Measurements from ENCODE around the gene RSPO3.

Gene RSPO3

GRCh38 chr6:127111526-127111925, 6.9 kb upstream of the RSPO3 start:
- no peak for DNase-seq (ENCODE audit: low read depth in 2 of 2)

DNA sequence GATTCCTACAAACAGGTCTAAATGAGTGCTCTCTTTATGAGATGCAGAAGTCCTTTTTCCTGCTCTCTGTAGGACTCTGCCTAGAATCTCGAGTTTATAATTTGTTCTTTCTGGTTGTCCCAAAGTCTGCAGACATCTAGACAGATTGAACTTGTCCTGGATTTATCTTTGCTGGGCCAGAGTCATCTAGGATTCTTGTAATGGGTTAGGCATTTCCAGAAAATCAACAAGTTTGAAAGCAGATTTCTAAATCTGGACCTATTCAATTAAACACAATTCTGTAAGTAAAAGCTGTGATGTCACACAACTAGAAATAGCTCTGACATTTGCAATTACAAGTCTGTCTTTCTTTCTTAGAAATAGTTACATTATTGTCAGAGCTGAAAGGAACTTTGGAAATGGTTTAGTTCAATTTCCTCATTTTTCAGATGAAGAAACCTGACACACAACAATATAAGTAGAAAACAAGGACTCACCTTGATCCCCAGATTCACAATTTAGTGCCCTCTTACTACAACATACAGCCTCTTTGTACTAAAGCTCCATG, 4.2 kb upstream of the RSPO3 start:
- no peak for DNase-seq (ENCODE audit: low read depth in 2 of 2)

DNA sequence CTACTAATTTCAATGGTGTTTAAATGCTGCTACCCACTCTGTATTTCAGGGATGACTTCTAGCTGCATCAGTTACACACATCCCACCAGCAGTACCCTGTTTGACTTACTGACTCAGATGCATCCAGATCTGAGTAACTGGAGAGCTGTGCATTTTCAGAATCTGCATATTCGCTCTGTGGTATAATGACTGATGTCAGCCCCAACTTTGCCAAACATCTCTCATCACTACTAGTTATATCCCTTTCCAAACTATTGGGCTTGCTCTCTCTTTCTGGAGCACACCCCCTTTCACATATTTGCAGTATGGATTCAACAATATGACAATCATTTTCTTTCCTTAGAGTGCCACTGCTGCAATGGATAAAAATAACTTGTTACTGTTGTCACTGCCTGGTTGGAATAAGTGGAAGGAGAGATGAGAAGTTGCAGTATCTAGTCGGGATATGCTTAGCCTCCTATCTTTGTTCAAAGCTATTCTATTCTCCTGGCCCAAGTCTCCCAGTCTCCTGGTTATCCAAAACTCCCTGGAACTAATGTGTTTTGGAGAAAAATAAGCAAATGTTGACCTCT, 3.3 kb upstream of the RSPO3 start:
- DNase-seq (ENCODE audit: low read depth in 2 of 2): no peak

DNA sequence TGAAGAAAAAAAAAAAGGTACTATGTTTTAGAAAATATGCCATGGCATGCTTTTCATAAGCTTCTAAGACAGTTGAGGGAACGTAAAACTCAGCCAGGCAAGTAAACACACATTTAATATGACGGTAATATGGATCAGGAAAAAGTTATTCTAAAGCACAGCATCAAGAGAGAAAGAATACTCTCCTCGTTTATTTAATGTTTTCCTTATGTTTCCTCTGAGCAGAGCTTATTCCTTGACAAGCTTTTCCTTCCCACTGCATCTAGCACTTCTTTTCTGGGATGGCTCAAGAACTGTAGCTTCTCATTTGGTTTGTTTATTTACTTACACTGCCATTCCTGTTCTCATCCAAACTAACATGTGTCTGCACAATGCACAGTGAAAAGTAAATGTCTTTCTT, 2.7 kb upstream of the RSPO3 start:
- DNase-seq (ENCODE audit: low read depth in 2 of 2): no peak

- no peak for DNase-seq (ENCODE audit: low read depth in 2 of 2)
Measured at GRCh38 chr6:127117979-127118297, 533 bp upstream of the RSPO3 start.

DNA sequence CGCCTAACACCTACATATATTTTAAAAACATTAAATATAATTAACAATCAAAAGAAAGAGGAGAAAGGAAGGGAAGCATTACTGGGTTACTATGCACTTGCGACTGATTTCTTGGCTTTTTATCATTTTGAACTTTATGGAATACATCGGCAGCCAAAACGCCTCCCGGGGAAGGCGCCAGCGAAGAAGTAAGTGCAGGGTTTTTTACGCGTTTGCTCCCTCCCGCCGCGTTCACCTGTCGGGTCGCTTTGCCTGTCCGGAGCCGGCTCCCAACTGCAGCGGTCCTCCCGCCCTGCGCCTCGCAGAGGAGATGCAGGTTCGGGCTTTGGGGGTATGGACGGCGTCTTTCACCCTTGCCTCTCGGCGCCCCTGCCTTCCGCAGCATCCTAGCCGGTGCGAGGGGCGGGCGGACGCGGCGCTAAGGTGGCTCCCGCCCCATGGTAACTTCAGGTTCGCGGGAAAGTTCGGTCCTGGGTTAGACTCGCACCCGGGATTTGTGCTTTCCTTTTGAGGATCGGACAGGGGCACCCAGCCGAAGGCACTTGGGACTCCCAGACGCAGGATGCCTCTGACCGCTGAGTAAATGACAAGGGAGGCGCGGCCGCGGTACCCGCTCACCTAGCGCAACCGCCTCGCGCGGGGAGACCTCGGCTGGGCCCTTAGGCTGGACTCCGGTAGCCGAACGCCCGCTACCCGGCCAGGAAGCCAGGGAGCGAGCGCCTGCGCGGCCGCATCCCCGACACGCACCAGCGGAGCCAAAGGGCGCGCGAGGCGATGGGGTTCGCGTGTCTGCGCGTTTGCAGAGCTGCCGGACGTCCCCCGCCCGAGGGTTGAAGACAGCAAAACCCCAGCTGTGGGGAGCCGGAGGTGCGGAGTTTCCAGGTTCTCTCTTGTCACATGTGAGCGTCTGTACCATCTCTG, 891 bp downstream of the RSPO3 start:
- DNase-seq (ENCODE audit: low read depth in 2 of 2): no peak

DNA sequence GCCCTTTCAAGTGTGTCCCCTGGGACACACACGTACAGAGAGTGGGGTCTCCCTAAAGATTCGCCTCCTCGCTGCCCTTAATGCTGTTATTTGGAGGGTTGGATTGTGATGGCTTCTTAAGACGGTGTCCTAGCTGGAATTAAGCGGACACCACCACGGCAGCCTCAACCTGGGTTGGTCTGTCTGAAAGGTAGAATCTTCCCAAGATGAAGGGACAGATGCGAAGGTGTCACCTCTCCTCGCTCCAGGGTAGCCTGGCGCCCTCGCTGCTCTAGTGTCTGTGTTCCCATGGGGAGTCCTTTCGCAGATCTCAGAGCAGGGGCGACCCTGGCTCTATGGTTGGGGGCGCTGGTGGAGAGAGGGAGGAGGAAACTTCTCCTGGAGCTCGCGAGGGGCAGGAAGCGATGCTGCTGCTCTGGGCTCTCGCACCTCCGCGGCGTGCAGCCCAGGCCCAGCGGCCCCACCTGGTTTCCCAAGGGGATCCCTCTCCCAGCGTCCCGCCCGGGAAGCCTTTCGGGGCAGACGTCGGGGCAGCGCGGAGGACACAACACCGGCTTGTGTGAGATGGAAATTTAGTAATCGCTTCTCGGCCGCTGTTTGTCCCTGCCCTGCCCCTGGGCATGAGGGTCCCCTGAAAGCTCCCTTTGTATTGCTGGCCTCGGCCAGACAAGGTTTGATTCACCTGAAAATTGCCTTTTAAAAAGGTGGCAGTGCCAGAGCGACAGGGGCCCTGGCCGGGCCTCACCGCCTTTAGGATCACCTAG, 1.7 kb downstream of the RSPO3 start:
- no peak for DNase-seq (ENCODE audit: low read depth in 2 of 2)

DNA sequence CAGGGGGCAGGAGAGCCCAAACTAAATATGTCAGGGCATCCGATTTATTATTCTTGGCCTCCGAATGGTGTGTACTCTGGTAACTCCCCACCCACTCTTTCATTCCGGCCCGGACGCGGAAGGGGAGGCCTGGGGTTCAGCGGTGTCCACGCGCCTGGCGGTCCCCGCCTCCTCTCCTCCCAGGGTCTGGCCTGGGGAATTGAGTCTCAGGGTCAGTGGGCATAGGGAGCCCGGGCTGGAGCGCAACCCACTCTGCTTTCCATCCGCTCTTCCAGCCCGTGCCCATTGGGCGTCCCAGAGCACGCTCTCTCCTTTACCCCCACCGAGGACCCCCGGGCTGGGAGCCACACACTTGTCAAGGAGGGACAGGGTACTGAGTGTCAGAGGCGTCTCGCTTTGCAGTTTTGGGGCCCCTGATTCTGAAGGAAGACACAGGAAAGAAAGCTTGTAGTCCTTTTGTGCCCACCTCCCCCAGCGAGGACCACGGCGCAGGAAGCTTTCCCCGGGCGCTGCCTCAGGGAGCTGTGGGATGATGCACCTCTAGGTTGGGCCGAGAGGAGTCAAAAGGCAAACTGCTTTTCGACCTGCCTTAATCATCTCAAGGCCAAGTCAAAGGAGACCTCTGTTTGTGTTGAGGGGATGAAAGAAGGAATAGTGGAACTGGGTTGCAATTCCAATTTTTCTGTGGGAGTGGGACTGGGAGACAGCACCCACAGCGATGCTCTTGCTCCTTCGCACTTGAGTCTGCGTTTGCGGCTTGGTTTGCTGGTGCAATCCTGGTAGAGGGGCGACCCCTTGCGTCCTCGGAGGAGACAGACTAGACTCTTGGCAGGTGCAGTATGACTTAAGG, 2.5 kb downstream of the RSPO3 start:
- peak in 1 of 2 donors; percentile 17 for DNase-seq (ENCODE audit: low read depth in 2 of 2)

- no peak for DNase-seq (ENCODE audit: low read depth in 2 of 2)
Measured at GRCh38 chr6:127121637-127121960, 3.1 kb downstream of the RSPO3 start.

DNA sequence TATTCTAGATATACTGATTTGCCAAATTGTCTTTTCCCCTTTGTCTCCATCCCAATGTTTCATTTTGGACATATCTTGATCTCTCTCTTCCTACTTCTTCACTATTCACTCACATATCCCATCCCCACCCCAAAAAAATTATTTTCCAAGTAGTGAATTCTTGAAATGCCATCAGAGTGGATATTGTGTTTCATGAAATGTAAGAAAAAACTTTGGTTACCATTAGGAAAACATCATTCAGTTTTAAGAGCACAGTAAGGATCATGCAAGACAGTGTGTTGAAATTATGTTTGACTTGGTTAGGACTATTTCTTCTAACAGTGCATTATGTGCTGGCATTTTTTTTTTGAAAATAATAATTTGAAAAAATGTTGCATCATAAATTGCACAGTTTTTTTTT, 5.7 kb downstream of the RSPO3 start:
- DNase-seq (ENCODE audit: low read depth in 2 of 2): no peak

- DNase-seq (ENCODE audit: low read depth in 2 of 2): no peak
Measured at GRCh38 chr6:127124680-127125079, 6.2 kb downstream of the RSPO3 start.

- DNase-seq (ENCODE audit: low read depth in 2 of 2): no peak
Measured at GRCh38 chr6:127128066-127128465, 9.6 kb downstream of the RSPO3 start.

- DNase-seq (ENCODE audit: low read depth in 2 of 2): no peak
Measured at GRCh38 chr6:127129251-127129650, 10.8 kb downstream of the RSPO3 start.

DNA sequence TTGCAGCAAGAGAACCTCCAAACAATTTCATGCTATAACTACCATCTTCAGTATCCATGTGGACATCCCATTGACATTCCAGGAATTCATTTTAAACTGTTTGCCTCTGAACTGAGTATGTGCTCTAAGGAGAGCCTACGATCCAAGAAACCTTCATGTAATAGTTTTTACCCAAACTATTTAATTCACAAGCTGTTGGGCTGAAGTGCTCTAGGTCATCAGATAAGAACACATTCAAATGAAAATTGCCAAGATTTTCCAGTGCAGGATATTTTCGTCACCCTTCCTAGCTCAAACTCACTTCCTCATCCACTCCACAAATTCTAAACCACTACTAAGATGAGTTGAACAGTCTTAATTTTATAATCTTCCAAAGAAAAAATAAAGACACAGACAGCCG, 12.8 kb downstream of the RSPO3 start:
- no peak for DNase-seq (ENCODE audit: low read depth in 2 of 2)

- no peak for DNase-seq (ENCODE audit: low read depth in 2 of 2)
Measured at GRCh38 chr6:127131772-127132376, 13.4 kb downstream of the RSPO3 start.

- no peak for DNase-seq (ENCODE audit: low read depth in 2 of 2)
Measured at GRCh38 chr6:127134136-127134535, 15.7 kb downstream of the RSPO3 start.

DNA sequence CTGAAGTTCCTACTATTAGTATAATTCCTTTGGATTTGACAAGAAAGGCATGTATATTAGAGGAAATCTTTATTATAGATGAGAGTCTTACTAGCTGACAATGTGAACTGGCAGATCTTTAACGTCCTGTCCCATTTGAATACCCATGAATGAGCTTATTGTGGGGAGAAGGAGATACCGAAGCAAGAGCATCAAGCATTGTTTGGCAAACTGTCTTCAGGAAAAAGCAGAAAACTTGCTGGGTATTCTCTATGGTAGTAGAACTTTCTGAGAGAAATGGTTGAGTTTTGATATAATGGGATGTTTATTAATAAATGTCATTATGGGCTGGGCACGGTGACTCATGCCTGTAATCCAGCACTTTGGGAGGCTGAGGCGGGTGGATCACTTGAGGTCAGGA, 18.3 kb downstream of the RSPO3 start:
- DNase-seq (ENCODE audit: low read depth in 2 of 2): no peak

DNA sequence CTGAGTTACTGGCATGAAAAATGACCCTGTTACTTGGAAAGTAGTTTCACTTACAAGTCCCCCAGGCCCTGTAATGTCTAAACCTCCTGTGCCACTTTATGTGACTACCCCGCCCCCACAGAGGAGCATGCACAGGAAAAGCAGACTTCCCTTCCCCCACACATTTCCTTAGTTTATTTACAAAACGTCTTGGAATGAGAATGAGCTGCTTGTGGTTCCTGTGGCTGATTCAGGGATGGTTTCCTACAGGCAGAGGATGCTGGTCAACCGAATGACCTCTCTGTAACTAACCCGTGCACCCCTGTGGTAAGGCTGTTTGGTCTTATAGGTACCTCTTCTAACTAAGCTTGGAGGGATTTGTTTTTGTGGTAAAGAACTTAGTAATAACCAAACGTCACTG, 28.5 kb downstream of the RSPO3 start:
- no peak for DNase-seq (ENCODE audit: low read depth in 2 of 2)

- DNase-seq (ENCODE audit: low read depth in 2 of 2): no peak
Measured at GRCh38 chr6:127147534-127147933, 29.1 kb downstream of the RSPO3 start.

- no peak for DNase-seq (ENCODE audit: low read depth in 2 of 2)
Measured at GRCh38 chr6:127148511-127148910, 30.0 kb downstream of the RSPO3 start.

DNA sequence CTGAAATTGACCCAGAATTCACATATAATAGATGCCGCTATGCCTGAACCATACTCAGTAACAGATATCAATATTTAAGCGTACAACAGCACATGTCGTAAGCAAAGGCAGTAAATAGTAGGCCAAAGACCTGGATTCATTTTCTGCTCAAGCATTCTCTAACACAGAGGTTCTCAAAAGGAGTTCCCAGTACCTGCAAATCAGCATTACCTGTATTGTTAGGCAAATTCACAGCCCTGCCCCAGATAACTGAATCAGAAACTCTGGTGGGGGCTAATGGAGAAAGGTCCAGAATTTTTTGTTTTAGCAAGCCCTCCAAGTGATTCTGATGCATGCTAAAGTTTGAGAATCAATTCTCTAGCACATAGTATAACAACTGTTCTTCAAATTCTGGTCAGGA, 36.0 kb downstream of the RSPO3 start:
- DNase-seq (ENCODE audit: low read depth in 2 of 2): no peak
